ENCODE results near the gene BRPF1. TPM values are rescaled to one million over a fixed set of nuclear protein-coding genes. Genes with fewer than 3 reads are reported as not detected.
A peak's percentile ranks its signal among the peaks of the same experiment; 100 is the strongest.

The BRPF1 gene
- total RNA-seq, 4 donors from 2014 or later: 9.4 to 18.7 (median 14.9) TPM

DNA sequence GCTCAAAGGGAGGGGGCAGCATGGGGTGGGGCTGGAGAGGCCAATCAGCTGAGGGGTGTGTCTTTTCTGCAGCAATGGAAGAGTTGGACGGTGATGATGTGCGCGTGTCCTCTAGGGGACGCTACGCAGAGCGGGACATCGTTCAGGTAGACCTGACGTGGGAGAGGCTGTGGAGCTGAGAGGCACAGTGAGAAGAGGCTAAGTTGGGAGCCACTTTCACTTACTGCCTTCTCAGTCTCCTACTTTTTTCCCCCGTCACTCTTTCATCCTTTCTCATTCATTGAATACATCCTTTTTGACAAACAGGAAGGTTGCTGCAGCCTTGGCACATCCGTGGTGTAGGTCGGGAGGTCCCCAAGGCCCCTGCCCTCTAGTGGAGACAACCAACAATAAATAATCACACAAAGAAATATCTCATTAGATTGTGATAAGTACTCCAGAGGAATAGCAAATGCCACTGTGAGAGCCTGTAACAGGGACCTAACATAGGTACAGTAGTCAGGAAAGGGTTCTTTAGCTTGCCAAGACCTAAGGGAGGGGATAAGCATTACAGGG is 4.4 kb upstream of the BRPF1 start:
- Histone ChIP-seq H3K36me3 (no peaks in the 10 kb centered on the region), H3K4me1 (peaks cover 0 to 8% (median 6%) of the 10 kb centered on the region in 4 donors), H3K9me3 (no peaks in the 10 kb centered on the region), H3K4me3 (no peak overlapping the region), H3K27me3 (no peaks in the 10 kb centered on the region), H3K27ac (no peak overlapping the region)
- in situ Hi-C loops (cut with MboI; ENCODE audit: low pct_ligation_motif_present in 1 of 4, low pct_unique_long_range_greater_than_20kb in 1 of 4, low sequenced_read_pairs in 3 of 4) (no loop called here), intact Hi-C loops (cut with DNase I; ENCODE audit: low total_unique reads) (no loop called here)
- TF ChIP-seq, protein P1, sequence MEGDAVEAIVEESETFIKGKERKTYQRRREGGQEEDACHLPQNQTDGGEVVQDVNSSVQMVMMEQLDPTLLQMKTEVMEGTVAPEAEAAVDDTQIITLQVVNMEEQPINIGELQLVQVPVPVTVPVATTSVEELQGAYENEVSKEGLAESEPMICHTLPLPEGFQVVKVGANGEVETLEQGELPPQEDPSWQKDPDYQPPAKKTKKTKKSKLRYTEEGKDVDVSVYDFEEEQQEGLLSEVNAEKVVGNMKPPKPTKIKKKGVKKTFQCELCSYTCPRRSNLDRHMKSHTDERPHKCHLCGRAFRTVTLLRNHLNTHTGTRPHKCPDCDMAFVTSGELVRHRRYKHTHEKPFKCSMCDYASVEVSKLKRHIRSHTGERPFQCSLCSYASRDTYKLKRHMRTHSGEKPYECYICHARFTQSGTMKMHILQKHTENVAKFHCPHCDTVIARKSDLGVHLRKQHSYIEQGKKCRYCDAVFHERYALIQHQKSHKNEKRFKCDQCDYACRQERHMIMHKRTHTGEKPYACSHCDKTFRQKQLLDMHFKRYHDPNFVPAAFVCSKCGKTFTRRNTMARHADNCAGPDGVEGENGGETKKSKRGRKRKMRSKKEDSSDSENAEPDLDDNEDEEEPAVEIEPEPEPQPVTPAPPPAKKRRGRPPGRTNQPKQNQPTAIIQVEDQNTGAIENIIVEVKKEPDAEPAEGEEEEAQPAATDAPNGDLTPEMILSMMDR (IDR thresholded peaks at IDR 0.05): peak in 3 of 5 experiments; percentile 16 to 22 (median 19)
- TF ChIP-seq POLR2AphosphoS5 (IDR thresholded peaks at IDR 0.05): no peak
- DNase-seq: no peak
- WGBS, 2 donors (ENCODE audit: low coverage in 1 of 2): 0 to 19% methylated on average over 2 to 11 of the region's 11 CpGs

DNA sequence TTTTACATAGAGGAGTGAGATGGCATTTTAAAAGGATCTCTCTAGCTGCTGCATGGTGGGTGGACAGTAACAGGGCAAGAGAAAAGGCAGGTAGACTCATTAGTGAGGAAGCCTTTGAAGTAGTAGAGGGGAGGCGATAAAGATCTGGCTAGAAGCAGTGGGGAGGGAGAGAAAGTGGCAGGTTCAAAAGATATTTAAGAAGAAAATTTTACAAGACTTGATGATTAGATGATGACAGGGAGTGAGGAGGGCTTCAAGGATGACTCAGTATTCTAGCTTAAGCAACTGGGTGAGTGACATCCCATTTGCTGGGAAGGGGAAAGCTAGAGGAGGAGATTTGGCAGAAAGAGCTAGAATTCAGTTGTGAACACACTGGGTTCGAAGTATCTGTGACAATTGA is 3.8 kb upstream of the BRPF1 start:
- H3K4me1 ChIP-seq: peaks cover 6 to 14% (median 12%) of the 10 kb centered on the region in 4 donors
- H3K4me3 ChIP-seq: no peak overlapping the region
- 89 to 100% methylated on average over 2 of the region's 2 CpGs for WGBS, 2 donors (ENCODE audit: low coverage in 1 of 2)
- H3K27ac ChIP-seq: no peak overlapping the region
- in situ Hi-C loops (cut with MboI; ENCODE audit: low pct_ligation_motif_present in 1 of 4, low pct_unique_long_range_greater_than_20kb in 1 of 4, low sequenced_read_pairs in 3 of 4) (no loop called here), intact Hi-C loops (cut with DNase I; ENCODE audit: low total_unique reads) (no loop called here)
- no peaks in the 10 kb centered on the region for H3K9me3 ChIP-seq
- no peak for DNase-seq
- H3K27me3 ChIP-seq: no peaks in the 10 kb centered on the region
- TF ChIP-seq, protein P1 (IDR thresholded peaks at IDR 0.05): no peak
- TF ChIP-seq POLR2AphosphoS5 (IDR thresholded peaks at IDR 0.05) (no peak), POLR2A (IDR thresholded peaks at IDR 0.05) (no peak), EP300 (IDR thresholded peaks at IDR 0.05; ENCODE audit: low read depth) (no peak)
- H3K36me3 ChIP-seq: no peaks in the 10 kb centered on the region

DNA sequence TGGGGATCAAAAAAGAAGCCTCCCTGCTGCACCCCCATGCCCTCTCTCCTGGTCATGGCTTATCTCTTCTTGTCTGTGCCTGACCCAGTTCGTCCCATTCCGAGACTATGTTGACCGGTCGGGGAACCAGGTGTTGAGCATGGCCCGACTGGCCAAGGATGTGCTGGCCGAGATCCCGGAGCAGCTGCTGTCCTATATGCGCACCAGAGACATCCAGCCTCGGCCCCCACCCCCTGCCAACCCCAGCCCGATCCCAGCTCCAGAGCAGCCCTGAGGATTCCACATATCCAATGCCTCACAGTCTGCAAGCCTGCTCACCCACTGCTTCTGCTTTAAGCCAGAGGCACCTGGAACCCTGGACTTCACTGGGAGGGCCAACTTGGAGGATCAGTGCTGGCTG is 2.1 kb upstream of the BRPF1 start:
- DNase-seq: no peak
- 89% methylated on average over 10 of the region's 10 CpGs; no CpG with 5 or more reads in 1 of the 2 donors for WGBS, 2 donors (ENCODE audit: low coverage in 1 of 2)
- TF ChIP-seq POLR2AphosphoS5 (IDR thresholded peaks at IDR 0.05): no peak
- no peak for TF ChIP-seq EP300 (IDR thresholded peaks at IDR 0.05; ENCODE audit: low read depth)
- no peak for TF ChIP-seq POLR2A (IDR thresholded peaks at IDR 0.05)
- TF ChIP-seq, protein P1 (IDR thresholded peaks at IDR 0.05): no peak
- Histone ChIP-seq H3K27ac (no peak overlapping the region), H3K36me3 (no peaks in the 10 kb centered on the region), H3K4me3 (no peak overlapping the region), H3K9me3 (no peaks in the 10 kb centered on the region), H3K27me3 (no peaks in the 10 kb centered on the region), H3K4me1 (peaks cover 13 to 24% (median 20%) of the 10 kb centered on the region in 4 donors)
- in situ Hi-C loops (cut with MboI; ENCODE audit: low pct_ligation_motif_present in 1 of 4, low pct_unique_long_range_greater_than_20kb in 1 of 4, low sequenced_read_pairs in 3 of 4): no loop called here
- intact Hi-C loops (cut with DNase I; ENCODE audit: low total_unique reads): no loop called here

DNA sequence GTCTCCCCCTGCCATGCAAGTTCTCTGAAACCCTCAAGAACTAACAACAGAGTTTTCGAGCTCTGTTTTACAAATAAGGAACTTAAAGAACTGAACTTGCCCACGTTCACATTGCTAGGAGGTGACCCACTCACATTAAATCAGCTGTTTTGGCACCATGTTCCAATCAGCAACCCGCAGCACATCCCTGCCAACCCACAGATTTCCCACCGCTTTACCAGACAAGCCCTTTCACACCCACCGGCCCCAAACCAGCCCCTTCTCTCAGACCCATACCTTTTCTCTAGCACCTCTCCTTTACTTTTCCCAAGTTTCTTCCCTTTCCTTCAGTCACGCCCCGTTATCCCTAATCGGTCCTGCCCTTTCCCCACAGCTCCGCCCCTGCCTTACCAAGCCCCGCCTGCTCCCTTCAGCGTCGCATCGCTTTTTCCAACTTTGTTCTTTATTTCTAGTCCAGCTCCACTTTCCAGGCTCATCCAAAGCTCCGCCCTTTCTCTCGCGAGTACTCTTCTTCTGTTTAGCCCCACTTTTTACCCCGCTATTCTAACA is 804 bp upstream of the BRPF1 start:
- 2% methylated on average over 14 to 16 of the region's 17 CpGs for WGBS, 2 donors (ENCODE audit: low coverage in 1 of 2)

More for the DNA sequence above, 804 bp upstream of the BRPF1 start:
- peak overlapping the region; percentile 16 to 95 (median 88) for H3K4me3 ChIP-seq
- in situ Hi-C loops (cut with MboI; ENCODE audit: low pct_ligation_motif_present in 1 of 4, low pct_unique_long_range_greater_than_20kb in 1 of 4, low sequenced_read_pairs in 3 of 4): no loop called here
- peaks cover 0 to 5% (median 0%) of the 10 kb centered on the region in 4 donors for H3K36me3 ChIP-seq
- peaks cover 13 to 24% (median 20%) of the 10 kb centered on the region in 4 donors for H3K4me1 ChIP-seq
- no peak for DNase-seq
- TF ChIP-seq, protein P1 (IDR thresholded peaks at IDR 0.05): peak in 1 of 5 experiments; percentile 7
- TF ChIP-seq POLR2A (IDR thresholded peaks at IDR 0.05) (no peak), EP300 (IDR thresholded peaks at IDR 0.05; ENCODE audit: low read depth) (no peak)
- no peaks in the 10 kb centered on the region for H3K9me3 ChIP-seq
- intact Hi-C loops (cut with DNase I; ENCODE audit: low total_unique reads): no loop called here
- H3K27ac ChIP-seq: peak overlapping the region; percentile 89 to 95 (median 93)
- H3K27me3 ChIP-seq: no peaks in the 10 kb centered on the region

Data from transverse colon (tissue), 4 donors.